ENCODE data around the gene PTPRD. TPM values are rescaled to one million over a fixed set of nuclear protein-coding genes. Genes with fewer than 3 reads are reported as not detected.

PTPRD gene
- total RNA-seq, 1 donor from 2014 or later, result 15.6 TPM

DNA sequence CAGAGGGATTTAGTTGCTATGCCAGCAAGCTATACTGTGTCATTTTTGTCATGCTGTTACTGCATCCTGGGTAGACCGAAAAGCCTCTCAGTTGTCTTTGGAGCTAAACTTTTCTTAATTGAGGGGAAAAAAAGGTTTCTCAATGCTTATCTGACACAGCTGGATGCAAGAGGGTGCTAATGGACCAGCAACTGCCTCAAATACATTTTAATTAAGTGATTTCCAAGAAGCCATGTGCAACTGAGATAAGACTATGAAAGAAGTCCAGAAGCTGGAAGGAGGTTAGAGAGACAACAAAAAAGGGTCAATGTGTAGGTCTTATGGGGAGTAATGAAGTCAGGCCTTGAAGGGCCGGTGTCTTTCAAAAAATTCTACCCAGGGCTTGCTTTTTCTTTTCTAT, 2347.5 kb downstream of the PTPRD start:
- TF ChIP-seq, protein P1, sequence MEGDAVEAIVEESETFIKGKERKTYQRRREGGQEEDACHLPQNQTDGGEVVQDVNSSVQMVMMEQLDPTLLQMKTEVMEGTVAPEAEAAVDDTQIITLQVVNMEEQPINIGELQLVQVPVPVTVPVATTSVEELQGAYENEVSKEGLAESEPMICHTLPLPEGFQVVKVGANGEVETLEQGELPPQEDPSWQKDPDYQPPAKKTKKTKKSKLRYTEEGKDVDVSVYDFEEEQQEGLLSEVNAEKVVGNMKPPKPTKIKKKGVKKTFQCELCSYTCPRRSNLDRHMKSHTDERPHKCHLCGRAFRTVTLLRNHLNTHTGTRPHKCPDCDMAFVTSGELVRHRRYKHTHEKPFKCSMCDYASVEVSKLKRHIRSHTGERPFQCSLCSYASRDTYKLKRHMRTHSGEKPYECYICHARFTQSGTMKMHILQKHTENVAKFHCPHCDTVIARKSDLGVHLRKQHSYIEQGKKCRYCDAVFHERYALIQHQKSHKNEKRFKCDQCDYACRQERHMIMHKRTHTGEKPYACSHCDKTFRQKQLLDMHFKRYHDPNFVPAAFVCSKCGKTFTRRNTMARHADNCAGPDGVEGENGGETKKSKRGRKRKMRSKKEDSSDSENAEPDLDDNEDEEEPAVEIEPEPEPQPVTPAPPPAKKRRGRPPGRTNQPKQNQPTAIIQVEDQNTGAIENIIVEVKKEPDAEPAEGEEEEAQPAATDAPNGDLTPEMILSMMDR (IDR thresholded peaks at IDR 0.05; ENCODE audit: borderline replicate concordance), result no peak
- intact Hi-C loops (cut with micrococcal nuclease), result no loop called here
- no peaks in the 10 kb centered on the region for H3K36me3 ChIP-seq
- H3K4me3 ChIP-seq, result no peak overlapping the region
- H3K9me3 ChIP-seq (replicated peaks), result no peaks in the 10 kb centered on the region
- H3K27ac ChIP-seq (replicated peaks), result no peak overlapping the region
- peaks cover 14% of the 10 kb centered on the region for H3K4me1 ChIP-seq
- H3K27me3 ChIP-seq (ENCODE audit: low read depth), result no peaks in the 10 kb centered on the region
- no peak for DNase-seq
